ENCODE data around the gene FUT9.

FUT9 gene

DNA sequence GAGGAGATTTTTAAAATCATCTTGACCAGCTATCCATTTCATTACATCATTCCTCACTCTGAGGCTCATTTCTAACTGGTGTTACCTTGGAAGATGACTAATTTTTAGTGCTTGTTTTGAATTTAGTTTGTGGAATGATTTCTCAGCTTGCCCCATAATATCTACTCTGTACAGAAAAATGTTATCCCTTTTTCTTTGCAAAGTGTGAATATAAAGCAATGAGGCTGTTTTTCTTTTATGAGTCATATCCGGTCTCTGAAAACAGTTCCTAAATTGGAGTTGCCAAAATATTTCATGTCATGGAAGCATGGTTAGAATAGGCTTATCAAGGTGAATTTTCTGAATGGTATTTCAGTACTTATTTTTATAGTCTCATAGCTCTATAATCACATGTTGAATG, 43.8 kb downstream of the FUT9 start:
- Histone ChIP-seq H3K9ac (ENCODE audit: low read depth, low read length, poor library complexity, severe bottlenecking) (no peak overlapping the region), H2AFZ (ENCODE audit: low read length) (no peak overlapping the region), H4K20me1 (ENCODE audit: insufficient read depth, low read length, poor library complexity, severe bottlenecking) (no peaks in the 10 kb centered on the region), H3K4me2 (ENCODE audit: low read depth, low read length, poor library complexity, severe bottlenecking) (no peak overlapping the region), H3K9me3 (ENCODE audit: insufficient read depth, low read depth, low read length) (no peaks in the 10 kb centered on the region), H3F3A (ENCODE audit: low read depth) (no peaks in the 10 kb centered on the region), H3K9me2 (replicated peaks; ENCODE audit: low read depth, low read length) (no peaks in the 10 kb centered on the region), H3K4me1 (ENCODE audit: insufficient read depth, low read length, poor library complexity, severe bottlenecking) (no peaks in the 10 kb centered on the region), H3K27me3 (ENCODE audit: insufficient read depth, low read length, poor library complexity, severe bottlenecking) (no peaks in the 10 kb centered on the region), H3K79me2 (ENCODE audit: insufficient read depth, low read length) (no peaks in the 10 kb centered on the region), H3K4me3 (ENCODE audit: low read length, poor library complexity, severe bottlenecking) (no peak overlapping the region), H3K36me3 (ENCODE audit: insufficient read depth, low read length) (no peaks in the 10 kb centered on the region)
- no peak for TF ChIP-seq EZH2phosphoT487 (IDR thresholded peaks at IDR 0.05; ENCODE audit: borderline replicate concordance)
- TF ChIP-seq, protein P1, sequence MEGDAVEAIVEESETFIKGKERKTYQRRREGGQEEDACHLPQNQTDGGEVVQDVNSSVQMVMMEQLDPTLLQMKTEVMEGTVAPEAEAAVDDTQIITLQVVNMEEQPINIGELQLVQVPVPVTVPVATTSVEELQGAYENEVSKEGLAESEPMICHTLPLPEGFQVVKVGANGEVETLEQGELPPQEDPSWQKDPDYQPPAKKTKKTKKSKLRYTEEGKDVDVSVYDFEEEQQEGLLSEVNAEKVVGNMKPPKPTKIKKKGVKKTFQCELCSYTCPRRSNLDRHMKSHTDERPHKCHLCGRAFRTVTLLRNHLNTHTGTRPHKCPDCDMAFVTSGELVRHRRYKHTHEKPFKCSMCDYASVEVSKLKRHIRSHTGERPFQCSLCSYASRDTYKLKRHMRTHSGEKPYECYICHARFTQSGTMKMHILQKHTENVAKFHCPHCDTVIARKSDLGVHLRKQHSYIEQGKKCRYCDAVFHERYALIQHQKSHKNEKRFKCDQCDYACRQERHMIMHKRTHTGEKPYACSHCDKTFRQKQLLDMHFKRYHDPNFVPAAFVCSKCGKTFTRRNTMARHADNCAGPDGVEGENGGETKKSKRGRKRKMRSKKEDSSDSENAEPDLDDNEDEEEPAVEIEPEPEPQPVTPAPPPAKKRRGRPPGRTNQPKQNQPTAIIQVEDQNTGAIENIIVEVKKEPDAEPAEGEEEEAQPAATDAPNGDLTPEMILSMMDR (conservative IDR thresholded peaks at IDR 0.05; ENCODE audit: low read length), result no peak

DNA sequence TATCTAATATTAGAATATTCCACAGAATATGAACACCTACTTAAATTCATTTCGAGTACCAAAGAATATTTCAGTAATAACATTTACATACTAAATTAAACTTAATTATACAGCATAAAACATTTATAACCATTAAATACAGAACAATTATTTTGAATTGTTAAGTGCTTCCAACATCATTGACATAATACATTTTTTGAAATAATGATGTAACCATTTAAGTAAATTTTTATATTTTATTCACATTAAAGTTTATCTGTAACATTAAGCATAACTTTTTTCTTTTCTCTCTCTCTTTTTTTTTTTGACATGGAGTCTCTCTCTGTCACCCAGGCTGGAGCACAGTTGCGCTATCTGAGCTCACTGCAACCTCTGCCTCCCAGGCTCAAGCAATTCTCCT, 44.5 kb downstream of the FUT9 start:
- H3K4me3 ChIP-seq (ENCODE audit: low read length, poor library complexity, severe bottlenecking), result no peak overlapping the region
- H3K79me2 ChIP-seq (ENCODE audit: insufficient read depth, low read length), result no peaks in the 10 kb centered on the region
- no peaks in the 10 kb centered on the region for H3K9me2 ChIP-seq (replicated peaks; ENCODE audit: low read depth, low read length)
- no peaks in the 10 kb centered on the region for H3K27me3 ChIP-seq (ENCODE audit: insufficient read depth, low read length, poor library complexity, severe bottlenecking)
- no peaks in the 10 kb centered on the region for H3K4me1 ChIP-seq (ENCODE audit: insufficient read depth, low read length, poor library complexity, severe bottlenecking)
- H3K9me3 ChIP-seq (ENCODE audit: insufficient read depth, low read depth, low read length), result no peaks in the 10 kb centered on the region
- TF ChIP-seq EZH2phosphoT487 (IDR thresholded peaks at IDR 0.05; ENCODE audit: borderline replicate concordance), result no peak
- TF ChIP-seq, protein P1 (conservative IDR thresholded peaks at IDR 0.05; ENCODE audit: low read length), result no peak
- H3K9ac ChIP-seq (ENCODE audit: low read depth, low read length, poor library complexity, severe bottlenecking), result no peak overlapping the region
- H2AFZ ChIP-seq (ENCODE audit: low read length), result no peak overlapping the region
- H4K20me1 ChIP-seq (ENCODE audit: insufficient read depth, low read length, poor library complexity, severe bottlenecking), result no peaks in the 10 kb centered on the region
- H3K36me3 ChIP-seq (ENCODE audit: insufficient read depth, low read length), result no peaks in the 10 kb centered on the region
- H3K4me2 ChIP-seq (ENCODE audit: low read depth, low read length, poor library complexity, severe bottlenecking), result no peak overlapping the region
- no peaks in the 10 kb centered on the region for H3F3A ChIP-seq (ENCODE audit: low read depth)

DNA sequence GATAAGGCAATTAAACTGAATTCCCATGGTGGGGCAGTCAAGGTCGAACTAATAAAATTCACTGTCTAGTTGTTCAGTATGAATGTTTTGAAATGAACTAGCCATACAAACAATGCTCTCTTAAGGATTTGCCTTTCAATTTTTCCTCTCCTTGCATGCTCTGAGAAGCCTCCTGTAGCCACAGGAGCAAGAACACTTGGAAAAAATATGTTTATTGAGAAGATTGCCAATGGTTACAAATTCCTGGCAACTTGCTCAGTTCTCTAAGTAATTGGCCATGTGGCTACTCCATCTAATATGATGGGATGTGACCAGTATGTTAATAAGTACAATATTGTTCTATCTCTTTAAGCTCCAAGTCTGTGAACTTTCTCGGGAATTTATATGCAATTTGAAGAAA, 49.4 kb downstream of the FUT9 start:
- Histone ChIP-seq H4K20me1 (ENCODE audit: insufficient read depth, low read length, poor library complexity, severe bottlenecking) (no peaks in the 10 kb centered on the region), H3K9ac (ENCODE audit: low read depth, low read length, poor library complexity, severe bottlenecking) (no peak overlapping the region), H3K4me1 (ENCODE audit: insufficient read depth, low read length, poor library complexity, severe bottlenecking) (no peaks in the 10 kb centered on the region), H3K27me3 (ENCODE audit: insufficient read depth, low read length, poor library complexity, severe bottlenecking) (no peaks in the 10 kb centered on the region), H3K9me2 (replicated peaks; ENCODE audit: low read depth, low read length) (no peaks in the 10 kb centered on the region), H2AFZ (ENCODE audit: low read length) (no peak overlapping the region), H3K36me3 (ENCODE audit: insufficient read depth, low read length) (no peaks in the 10 kb centered on the region), H3K4me3 (ENCODE audit: low read length, poor library complexity, severe bottlenecking) (no peak overlapping the region), H3K4me2 (ENCODE audit: low read depth, low read length, poor library complexity, severe bottlenecking) (no peak overlapping the region), H3K79me2 (ENCODE audit: insufficient read depth, low read length) (no peaks in the 10 kb centered on the region), H3F3A (ENCODE audit: low read depth) (no peaks in the 10 kb centered on the region), H3K9me3 (ENCODE audit: insufficient read depth, low read depth, low read length) (no peaks in the 10 kb centered on the region)
- TF ChIP-seq, protein P1 (conservative IDR thresholded peaks at IDR 0.05; ENCODE audit: low read length), result no peak
- no peak for TF ChIP-seq EZH2phosphoT487 (IDR thresholded peaks at IDR 0.05; ENCODE audit: borderline replicate concordance)
